ENCODE results near the gene EAF1.

The EAF1 gene

GRCh38 chr3:15440891-15441290 lies 13.5 kb downstream of the EAF1 start:
- H3K4me3 ChIP-seq (ENCODE audit: low read depth, low read length): no peak overlapping the region
- DNase-seq (ENCODE audit: low read depth): no peak
- no peak for TF ChIP-seq CTCF (IDR thresholded peaks at IDR 0.05; ENCODE audit: insufficient read depth, low read depth, low read length, missing control alignments)

GRCh38 chr3:15443826-15444524 lies 16.6 kb downstream of the EAF1 start:
- no peak overlapping the region for H3K4me3 ChIP-seq (ENCODE audit: low read depth, low read length)
- no peak for TF ChIP-seq CTCF (IDR thresholded peaks at IDR 0.05; ENCODE audit: insufficient read depth, low read depth, low read length, missing control alignments)
- no peak for DNase-seq (ENCODE audit: low read depth)

- no peak overlapping the region for H3K4me3 ChIP-seq (ENCODE audit: low read depth, low read length)
- no peak for DNase-seq (ENCODE audit: low read depth)
- TF ChIP-seq CTCF (IDR thresholded peaks at IDR 0.05; ENCODE audit: insufficient read depth, low read depth, low read length, missing control alignments): no peak
Observed at GRCh38 chr3:15449489-15450224, 22.3 kb downstream of the EAF1 start.

GRCh38 chr3:15450438-15451215 lies 23.2 kb downstream of the EAF1 start:
- TF ChIP-seq CTCF (IDR thresholded peaks at IDR 0.05; ENCODE audit: insufficient read depth, low read depth, low read length, missing control alignments): no peak
- DNase-seq (ENCODE audit: low read depth): no peak
- H3K4me3 ChIP-seq (ENCODE audit: low read depth, low read length): no peak overlapping the region

- no peak for DNase-seq (ENCODE audit: low read depth)
- H3K4me3 ChIP-seq (ENCODE audit: low read depth, low read length): no peak overlapping the region
- TF ChIP-seq CTCF (IDR thresholded peaks at IDR 0.05; ENCODE audit: insufficient read depth, low read depth, low read length, missing control alignments): no peak
Observed at GRCh38 chr3:15451216-15452113, 24.1 kb downstream of the EAF1 start.

- TF ChIP-seq CTCF (IDR thresholded peaks at IDR 0.05; ENCODE audit: insufficient read depth, low read depth, low read length, missing control alignments): no peak
- DNase-seq (ENCODE audit: low read depth): no peak
- no peak overlapping the region for H3K4me3 ChIP-seq (ENCODE audit: low read depth, low read length)
Observed at GRCh38 chr3:15452156-15452555, 24.8 kb downstream of the EAF1 start.

All from GM12865 (cell line).